Endothelial cell of umbilical vein (primary cell): ENCODE data around the gene ADNP. TPM values are rescaled to one million over a fixed set of nuclear protein-coding genes. Genes with fewer than 3 reads are reported as not detected.

Experiments used
- BruUV-seq: library from RNA; stranded (reverse); fragments of 400-500 nt; replicated peaks from 2 replicates; lab custom pipeline; 2021; lab: Mats Ljungman, UMichigan
- CTCF ChIA-PET: fragments of 300-600, 350-600 bp; sonication (Branson Sonifier 250); formaldehyde crosslinking; loops from one replicate; lab custom pipeline; 2021; ENCODE audit warnings: antibody characterized with exemption, inconsistent platforms; lab: Charles Lee
- POLR2A ChIA-PET: fragments of 300-600, 350-600 bp; sonication (Branson Sonifier 250); formaldehyde crosslinking; loops from one replicate; lab custom pipeline; 2021; ENCODE audit warnings: antibody characterized with exemption, inconsistent platforms; lab: Charles Lee
- DNase-seq: peaks from one replicate; pipeline ENCODE4 v3.0.0-alpha.2; 2011; ENCODE audit warnings: low read depth, low spot score
- FAIRE-seq: peaks from 2 replicates; lab custom pipeline; 2011; peaks lifted over from hg19 to GRCh38; lab: Jason Lieb, UNC
- H2AFZ ChIP-seq: 2 replicates; pipeline ENCODE4 v1.6.0; 2012; ENCODE audit warnings: low read depth, low read length, control low read depth, inconsistent platforms
- H3K27ac ChIP-seq: 2 replicates; pipeline ENCODE4 v1.5.1; 2011; ENCODE audit warnings: low read depth, mild to moderate bottlenecking, control low read depth, low read length, moderate library complexity; ENCODE audit not compliant: insufficient read depth
- H3K27me3 ChIP-seq, 2 experiments: 2 replicates each; pipeline versions ENCODE4 v1.6.0 to v1.6.1; 2011; ENCODE audit warnings: low read length in 2 of 2, mixed read lengths in 1 of 2; ENCODE audit not compliant: control insufficient read depth in 2 of 2, insufficient read depth in 2 of 2
- H3K36me3 ChIP-seq, 2 experiments: 2 replicates in 1 of 2; 3 replicates in 1 of 2; pipeline ENCODE4 v1.5.1; 2011; ENCODE audit warnings: low read length in 2 of 2, mild to moderate bottlenecking in 1 of 2, moderate library complexity in 1 of 2; ENCODE audit not compliant: control insufficient read depth in 2 of 2, insufficient read depth in 2 of 2; ENCODE audit errors: extremely low read depth in 1 of 2
- H3K4me1 ChIP-seq: 3 replicates; pipeline ENCODE4 v1.5.1; 2011; ENCODE audit warnings: mild to moderate bottlenecking, low read length; ENCODE audit not compliant: control insufficient read depth, insufficient read depth; ENCODE audit errors: extremely low read depth
- H3K4me2 ChIP-seq: 2 replicates; pipeline ENCODE4 v1.6.1; 2011; ENCODE audit warnings: low read length, control low read depth, mixed read lengths; ENCODE audit not compliant: insufficient read depth
- H3K4me3 ChIP-seq, 3 experiments: fragments of 200-600 bp in 1 of 3; sonication (generic), shearing (Covaris generic) in 1 of 3; replicated peaks in 1 of 3; 2 replicates each; pipeline ENCODE4 v1.5.1; 2011 to 2016; ENCODE audit warnings: control low read depth in 3 of 3, low read length in 3 of 3, mild to moderate bottlenecking in 2 of 3, inconsistent platforms in 1 of 3, low read depth in 1 of 3, moderate library complexity in 1 of 3; ENCODE audit not compliant: insufficient read depth in 1 of 3
- H3K79me2 ChIP-seq: 2 replicates; pipeline ENCODE4 v1.6.0; 2012; ENCODE audit warnings: low read length, inconsistent platforms; ENCODE audit not compliant: control insufficient read depth, insufficient read depth
- H3K9ac ChIP-seq: replicated peaks from 2 replicates; pipeline ENCODE3; 2011; ENCODE audit warnings: low read length, control low read depth; ENCODE audit not compliant: insufficient read depth; ENCODE audit errors: extremely low read depth
- H3K9me1 ChIP-seq: replicated peaks from 3 replicates; pipeline ENCODE4 v1.6.0; 2011; ENCODE audit warnings: mild to moderate bottlenecking, low read length; ENCODE audit not compliant: control insufficient read depth, insufficient read depth; ENCODE audit errors: extremely low read depth
- H3K9me3 ChIP-seq: replicated peaks from 2 replicates; pipeline ENCODE4 v1.5.1; 2012; ENCODE audit warnings: low read length, inconsistent platforms; ENCODE audit not compliant: control insufficient read depth, insufficient read depth
- H4K20me1 ChIP-seq: replicated peaks from 2 replicates; pipeline ENCODE3; 2011; ENCODE audit warnings: mild to moderate bottlenecking, low read length; ENCODE audit not compliant: control insufficient read depth, insufficient read depth; ENCODE audit errors: extremely low read depth
- CTCF ChIP-seq, 2 donors: IDR thresholded peaks; 1 replicate in 1 of 2; 2 replicates in 1 of 2; pipeline ENCODE4 v1.5.1; 2011; ENCODE audit warnings: low read length in 2 of 2, mild to moderate bottlenecking in 2 of 2, moderate library complexity in 2 of 2, control low read depth in 1 of 2, inconsistent platforms in 1 of 2, low read depth in 1 of 2; ENCODE audit not compliant: insufficient read depth in 1 of 2; ENCODE audit errors: extremely low read depth in 1 of 2
- EZH2 ChIP-seq: IDR thresholded peaks from 2 replicates; pipeline ENCODE4 v1.6.1; 2012; ENCODE audit warnings: borderline replicate concordance, low read depth, mild to moderate bottlenecking, moderate library complexity, low read length, inconsistent platforms; ENCODE audit not compliant: severe bottlenecking
- FOS ChIP-seq: IDR thresholded peaks from 2 replicates; pipeline ENCODE4 v1.6.1; 2011; ENCODE audit warnings: mild to moderate bottlenecking, low read length, moderate library complexity, borderline replicate concordance; ENCODE audit not compliant: insufficient read depth
- GATA2 ChIP-seq: IDR thresholded peaks from 2 replicates; pipeline ENCODE4 v1.7.0; 2011; ENCODE audit warnings: low read depth, mild to moderate bottlenecking, moderate library complexity, mixed read lengths, low read length; ENCODE audit not compliant: insufficient read length, insufficient read depth
- JUN ChIP-seq: IDR thresholded peaks from 2 replicates; pipeline ENCODE4 v1.6.1; 2011; ENCODE audit warnings: borderline replicate concordance, low read depth; ENCODE audit not compliant: insufficient read length, insufficient read depth
- MAX ChIP-seq: IDR thresholded peaks from 2 replicates; pipeline ENCODE4 v1.6.1; 2011; ENCODE audit not compliant: insufficient read depth, insufficient read length
- MYC ChIP-seq: IDR thresholded peaks from one replicate; pipeline ENCODE4 v1.6.1; 2011; ENCODE audit warnings: mild to moderate bottlenecking, low read depth, low read length
- POLR2A ChIP-seq: IDR thresholded peaks from 2 replicates; pipeline ENCODE4 v1.6.1; 2012; ENCODE audit warnings: low read depth, mild to moderate bottlenecking, control low read depth, low read length
- POLR2AphosphoS5 ChIP-seq: IDR thresholded peaks from 2 replicates; pipeline ENCODE4 v1.6.1; 2012; ENCODE audit warnings: low read depth, mild to moderate bottlenecking, control low read depth, low read length, moderate library complexity; ENCODE audit not compliant: insufficient read depth
- dilution Hi-C: fragments of 300-500 bp; cut with MboI; formaldehyde crosslinking; loops from one replicate; pipeline ENCODE4 v1.15.0; 2019; ENCODE audit warnings: low sequenced_read_pairs; ENCODE audit not compliant: extremely low pct_ligation_motif_present
- intact Hi-C: fragments of 100-400 bp; cut with micrococcal nuclease; formaldehyde crosslinking; loops from one replicate; pipeline ENCODE4 v1.10.0; 2022
- polyA plus RNA-seq, 4 experiments: library from polyadenylated mRNA; depleted of rRNA in 3 of 4; stranded (reverse) in 3 of 4; unstranded in 1 of 4; fragments of >200 nt; gene quantifications; 2 replicates each; pipeline versions ENCODE4 v1.2.1 to v1.2.3, GENCODE V29; 2011 to 2012; ENCODE audit warnings: missing spikeins in 1 of 4
- total RNA-seq: library from RNA; stranded (reverse); gene quantifications from 2 replicates; pipeline ENCODE4 v1.2.3, GENCODE V29; 2021

The ADNP gene
- total and polyA plus RNA-seq, 2 donors (not counting 3 experiments of a cell fraction or from before 2014, with no cell fraction given), result 17.8 to 66.0 TPM

- TF ChIP-seq GATA2 (no peak), EZH2 (no peak), FOS (no peak), POLR2AphosphoS5 (no peak), JUN (no peak), MAX (no peak), POLR2A (no peak), CTCF (IDR thresholded peaks at IDR 0.05; ENCODE audit: extremely low read depth in 1 of 2, insufficient read depth in 1 of 2, low read depth in 1 of 2, low read length in 2 of 2) (no peak), MYC (no peak)
- Histone ChIP-seq H3K79me2 (peaks cover 99% of the 10 kb centered on the region), H2AFZ (no peak overlapping the region), H3K4me1 (peaks cover 26% of the 10 kb centered on the region), H3K4me2 (no peak overlapping the region), H3K27me3 (no peaks in the 10 kb centered on the region), H3K9me3 (no peaks in the 10 kb centered on the region), H3K4me3 (no peak overlapping the region), H3K36me3 (peaks cover 2 to 3% of the 10 kb centered on the region in 2 experiments), H3K9me1 (no peaks in the 10 kb centered on the region), H3K27ac (no peak overlapping the region), H3K9ac (no peak overlapping the region), H4K20me1 (peaks cover 21% of the 10 kb centered on the region)
- no TSS peak for BruUV-seq
- dilution Hi-C loops (no loop called here), intact Hi-C loops (no loop called here)
- FAIRE-seq, result no peak
- no peak for DNase-seq
- ChIA-PET POLR2A (interaction anchor here (0.7 to 1.1 kb wide), 2 partner anchors 12 to 34 kb away, joined by 4 read pairs; partner anchors contain the start of gene ADNP), CTCF (interaction anchor here (0.9 to 2.4 kb wide), 3 partner anchors 10 to 125 kb away, joined by 3 to 14 read pairs (median 4); partner anchors contain the start of gene BCAS4)
Observed at GRCh38 chr20:50919567-50919966, 11.7 kb downstream of the ADNP start.
